HG02840 (cell line): ENCODE results near the gene LTA.
"Not testable (repeated sequence)": the region's sequence is repeated elsewhere in the genome, so short reads cannot be mapped to it uniquely, and the experiment has no call there.

Experiments used
- ATAC-seq: cut with Tn5 transposase; IDR thresholded peaks from one replicate; pipeline ENCODE4 v1.9.1; 2021; ENCODE audit warnings: mild to moderate bottlenecking, moderate library complexity, moderate number of reproducible peaks; ENCODE audit not compliant: unreplicated experiment, low FRiP score

The LTA gene

GRCh38 chr6:31586008-31586407 is 13.9 kb downstream of the LTA start, which contains the start of gene LST1:
Gene LST1, plus strand, starts transcription at chr6:31586277. Its CDS starts 1,023 bp downstream, at chr6:31587300.
- no peak for ATAC-seq

- ATAC-seq, result no peak
These were observed 14.7 kb downstream of the LTA start for GRCh38 chr6:31586599-31587281.

- ATAC-seq, result no peak
These were observed 16.0 kb downstream of the LTA start for GRCh38 chr6:31587791-31588777.

GRCh38 chr6:31588871-31589650 is 17.0 kb downstream of the LTA start:
- no peak for ATAC-seq

GRCh38 chr6:31590691-31591090 is 18.6 kb downstream of the LTA start:
- not testable (repeated sequence) for ATAC-seq

- no peak for ATAC-seq
These were observed 20.3 kb downstream of the LTA start for GRCh38 chr6:31592396-31592771.

GRCh38 chr6:31597006-31597405 is 24.9 kb downstream of the LTA start:
- no peak for ATAC-seq

GRCh38 chr6:31607317-31607716 is 35.2 kb downstream of the LTA start:
- ATAC-seq, result no peak

GRCh38 chr6:31609519-31610406 is 37.7 kb downstream of the LTA start:
- no peak for ATAC-seq

GRCh38 chr6:31610968-31611367 is 38.9 kb downstream of the LTA start:
- ATAC-seq, result no peak

GRCh38 chr6:31614075-31614619 is 42.1 kb downstream of the LTA start:
- ATAC-seq, result no peak

- ATAC-seq, result no peak
These were observed 42.8 kb downstream of the LTA start, which contains the start of gene AIF1 for GRCh38 chr6:31614684-31615578. Gene AIF1, plus strand, starts transcription at chr6:31615234. Its CDS starts 96 bp downstream, at chr6:31615330.

- ATAC-seq, result no peak
These were observed 43.7 kb downstream of the LTA start for GRCh38 chr6:31615748-31616147.

GRCh38 chr6:31617010-31617409 is 44.9 kb downstream of the LTA start:
- ATAC-seq, result no peak

GRCh38 chr6:31619805-31620585 is 47.9 kb downstream of the LTA start:
- ATAC-seq, result peak; percentile 83

- peak; percentile 33 for ATAC-seq
These were observed 48.7 kb downstream of the LTA start, which contains the start of gene PRRC2A for GRCh38 chr6:31620586-31621319. Gene PRRC2A, plus strand, starts transcription at chr6:31620715. Its CDS starts 2,075 bp downstream, at chr6:31622790.
